IMR-90 (cell line): ENCODE data around the gene WDR37. TPM values are rescaled to one million over a fixed set of nuclear protein-coding genes. Genes with fewer than 3 reads are reported as not detected.

Experiments
- ATAC-seq: fragments of 200-7000 bp; cut with Tn5 transposase; 2 replicates; pipeline ENCODE4 v1.9.1; 2020; ENCODE audit warnings: low read depth, mild to moderate bottlenecking, moderate library complexity
- BruUV-seq: library from RNA; stranded (reverse); fragments of 400-500 nt; replicated peaks from 2 replicates; lab custom pipeline; 2021; lab: Mats Ljungman, UMichigan
- CTCF ChIA-PET: fragments of 300-600 bp; formaldehyde crosslinking; extraction: SDS; loops from one replicate; lab custom pipeline; 2021; ENCODE audit warnings: antibody characterized with exemption; lab: Yijun Ruan, JAX
- POLR2A ChIA-PET: fragments of 300-600 bp; sonication (Branson Sonifier 250); formaldehyde crosslinking; loops from one replicate; lab custom pipeline; 2022; ENCODE audit warnings: antibody characterized with exemption; ENCODE audit not compliant: unreplicated experiment; lab: Charles Lee
- DNase-seq: peaks from one replicate; pipeline ENCODE4 v3.0.0; 2013
- H2AFZ ChIP-seq: replicated peaks from 2 replicates; pipeline ENCODE3; 2013; ENCODE audit warnings: low read length, mild to moderate bottlenecking; ENCODE audit not compliant: poor library complexity
- H2AK5ac ChIP-seq: 2 replicates; pipeline ENCODE4 v1.6.1; 2013; ENCODE audit warnings: low read depth, low read length, inconsistent platforms
- H2AK9ac ChIP-seq: replicated peaks from 2 replicates; pipeline ENCODE3; 2013; ENCODE audit warnings: mild to moderate bottlenecking, low read depth, low read length, moderate library complexity; ENCODE audit not compliant: poor library complexity
- H2BK120ac ChIP-seq: 2 replicates; pipeline ENCODE4 v1.6.1; 2013; ENCODE audit warnings: low read depth, low read length, inconsistent platforms
- H2BK15ac ChIP-seq: 3 replicates; pipeline ENCODE4 v1.6.1; 2013; ENCODE audit warnings: low read depth, low read length, inconsistent platforms
- H2BK20ac ChIP-seq: 2 replicates; pipeline ENCODE4 v1.6.1; 2013; ENCODE audit warnings: low read depth, mild to moderate bottlenecking, inconsistent platforms, low read length, moderate library complexity
- H2BK5ac ChIP-seq: 2 replicates; pipeline ENCODE4 v1.6.1; 2013; ENCODE audit warnings: mild to moderate bottlenecking, low read depth, low read length, inconsistent platforms; ENCODE audit not compliant: poor library complexity, severe bottlenecking
- H3K14ac ChIP-seq: replicated peaks from 2 replicates; pipeline ENCODE4 v1.6.1; 2013; ENCODE audit warnings: low read depth, low read length, inconsistent platforms
- H3K18ac ChIP-seq: 2 replicates; pipeline ENCODE4 v1.6.1; 2013; ENCODE audit warnings: low read depth, low read length, control low read depth
- H3K23ac ChIP-seq: 2 replicates; pipeline ENCODE4 v1.6.1; 2013; ENCODE audit warnings: low read depth, low read length, inconsistent platforms
- H3K27ac ChIP-seq: 2 replicates; pipeline ENCODE4 v1.5.1; 2013; ENCODE audit warnings: mild to moderate bottlenecking, control low read depth, low read length; ENCODE audit not compliant: insufficient read depth
- H3K27me3 ChIP-seq: 2 replicates; pipeline ENCODE4 v1.6.1; 2013; ENCODE audit warnings: low read length; ENCODE audit not compliant: control insufficient read depth, insufficient read depth
- H3K36me3 ChIP-seq: 2 replicates; pipeline ENCODE4 v1.6.1; 2013; ENCODE audit warnings: low read length, mixed read lengths; ENCODE audit not compliant: control insufficient read depth, insufficient read depth
- H3K4ac ChIP-seq: 2 replicates; pipeline ENCODE4 v1.6.1; 2013; ENCODE audit warnings: low read depth, low read length, inconsistent platforms
- H3K4me1 ChIP-seq: 2 replicates; pipeline ENCODE4 v1.6.1; 2013; ENCODE audit warnings: low read length, mixed read lengths; ENCODE audit not compliant: control insufficient read depth, insufficient read depth
- H3K4me2 ChIP-seq: 2 replicates; pipeline ENCODE4 v1.6.1; 2013; ENCODE audit warnings: low read depth, mild to moderate bottlenecking, control low read depth, low read length, moderate library complexity
- H3K4me3 ChIP-seq: 2 replicates; pipeline ENCODE4 v1.5.1; 2013; ENCODE audit warnings: low read depth, mild to moderate bottlenecking, control low read depth, low read length, moderate library complexity; ENCODE audit not compliant: insufficient read depth
- H3K56ac ChIP-seq: 2 replicates; pipeline ENCODE4 v1.6.1; 2013; ENCODE audit warnings: low read length, inconsistent platforms; ENCODE audit not compliant: insufficient read depth; ENCODE audit errors: extremely low read depth
- H3K79me1 ChIP-seq, 2 experiments: 2 replicates each; pipeline ENCODE4 v1.6.1; 2013; ENCODE audit warnings: low read length in 2 of 2, inconsistent platforms in 1 of 2, low read depth in 1 of 2
- H3K9ac ChIP-seq: 2 replicates; pipeline ENCODE4 v1.6.1; 2013; ENCODE audit warnings: low read depth, low read length, control low read depth
- H3K9me1 ChIP-seq: 2 replicates; pipeline ENCODE4 v1.6.1; 2013; ENCODE audit warnings: low read length, inconsistent platforms; ENCODE audit not compliant: insufficient read depth
- H3K9me3 ChIP-seq: 2 replicates; pipeline ENCODE4 v1.6.1; 2013; ENCODE audit warnings: low read length; ENCODE audit not compliant: control insufficient read depth, insufficient read depth
- H4K20me1 ChIP-seq: 2 replicates; pipeline ENCODE4 v1.6.1; 2013; ENCODE audit warnings: low read length, inconsistent platforms; ENCODE audit not compliant: insufficient read depth
- H4K5ac ChIP-seq: 2 replicates; pipeline ENCODE4 v1.6.1; 2013; ENCODE audit warnings: mild to moderate bottlenecking, low read depth, low read length, control low read depth
- H4K8ac ChIP-seq, 2 experiments: 2 replicates each; pipeline ENCODE4 v1.6.1; 2013; ENCODE audit warnings: low read depth in 2 of 2, low read length in 2 of 2, control low read depth in 1 of 2, inconsistent platforms in 1 of 2
- H4K91ac ChIP-seq: 2 replicates; pipeline ENCODE4 v1.6.1; 2013; ENCODE audit warnings: low read depth, low read length, inconsistent platforms; ENCODE audit not compliant: insufficient read depth
- BHLHE40 ChIP-seq: fragments of 150-350 bp; IDR thresholded peaks from 2 replicates; pipeline ENCODE4 v1.6.1; 2016; ENCODE audit warnings: mild to moderate bottlenecking, low read depth, low read length
- CEBPB ChIP-seq: IDR thresholded peaks from 2 replicates; pipeline ENCODE4 v1.6.1; 2012; ENCODE audit warnings: low read depth, low read length, improper control_type of control experiment
- ELK1 ChIP-seq: fragments of 150-350 bp; IDR thresholded peaks from 2 replicates; pipeline ENCODE4 v1.6.1; 2016; ENCODE audit warnings: low read depth, mild to moderate bottlenecking, low read length, moderate library complexity, borderline replicate concordance
- MXI1 ChIP-seq: IDR thresholded peaks from 2 replicates; pipeline ENCODE4 v1.6.1; 2012; ENCODE audit warnings: low read depth, mild to moderate bottlenecking, low read length, moderate library complexity, borderline replicate concordance
- NFE2L2 ChIP-seq: fragments of 150-350 bp; IDR thresholded peaks from 2 replicates; pipeline ENCODE4 v1.6.1; 2016; ENCODE audit warnings: low read depth, mild to moderate bottlenecking, low read length
- POLR2A ChIP-seq: IDR thresholded peaks from 2 replicates; pipeline ENCODE4 v1.6.1; 2012; ENCODE audit warnings: mild to moderate bottlenecking, low read depth, low read length
- RCOR1 ChIP-seq: IDR thresholded peaks from 2 replicates; pipeline ENCODE4 v1.6.1; 2012; ENCODE audit warnings: mild to moderate bottlenecking, low read length, improper control_type of control experiment; ENCODE audit not compliant: insufficient replicate concordance
- RFX5 ChIP-seq: IDR thresholded peaks from 2 replicates; pipeline ENCODE4 v1.8.0; 2012; ENCODE audit warnings: low read depth, mild to moderate bottlenecking, low read length, moderate library complexity
- SMC3 ChIP-seq: fragments of 150-350 bp; IDR thresholded peaks from 2 replicates; pipeline ENCODE4 v1.6.1; 2016; ENCODE audit warnings: low read depth, mild to moderate bottlenecking, antibody characterized with exemption, low read length, moderate library complexity
- USF2 ChIP-seq: fragments of 150-350 bp; IDR thresholded peaks from 2 replicates; pipeline ENCODE4 v1.6.1; 2017; ENCODE audit warnings: mild to moderate bottlenecking, antibody characterized with exemption, low read length, low read depth
- WGBS, 2 experiments: methylation state at CpG; one replicate each; pipeline versions ENCODE4 v1.1.5 to v1.1.7; 2013; ENCODE audit warnings: missing lambda C conversion rate in 2 of 2; ENCODE audit not compliant: insufficient read length in 1 of 2; ENCODE audit errors: extremely low coverage in 2 of 2; 5-methylcytosine and 5-hydroxymethylcytosine counted together
- dilution Hi-C: fragments of 300-500 bp; cut with HindIII; formaldehyde crosslinking; loops from one replicate; pipeline ENCODE4 v1.14.3; 2018; ENCODE audit warnings: low sequenced_read_pairs; ENCODE audit not compliant: unreplicated experiment
- in situ Hi-C: fragments of 300-500 bp; cut with MboI; formaldehyde crosslinking; loops from 3 replicates; pipeline ENCODE4 v1.14.3; 2019; ENCODE audit warnings: low sequenced_read_pairs, inconsistent platforms, mixed read lengths
- intact Hi-C: fragments of 100-400 bp; cut with micrococcal nuclease; formaldehyde crosslinking; loops from 2 replicates; pipeline ENCODE4 v1.10.0; 2022
- polyA plus RNA-seq, 3 experiments: library from polyadenylated mRNA; depleted of rRNA; stranded (reverse); fragments of >200 nt; gene quantifications; 2 replicates each; pipeline ENCODE4 v1.2.3, GENCODE V29; 2012; ENCODE audit warnings: low replicate concordance in 1 of 3
- total RNA-seq: library from RNA; depleted of rRNA; stranded (reverse); fragments of >200 nt; gene quantifications from 2 replicates; pipeline ENCODE4 v1.2.3, GENCODE V29; 2012

The WDR37 gene
- total and polyA plus RNA-seq, 2 of the 4 experiments (the other 2 are of a cell fraction), result 12.7 to 14.5 TPM

- 79% methylated on average over 14 of the region's 27 CpGs; no CpG with 5 or more reads in 1 of the 2 experiments for WGBS, 2 experiments
- no peak overlapping the region for H2AK9ac ChIP-seq
- no peak overlapping the region for H4K8ac ChIP-seq
- H3K18ac ChIP-seq, result no peak overlapping the region
- H3K4ac ChIP-seq, result no peak overlapping the region
- no peaks in the 10 kb centered on the region for H3K36me3 ChIP-seq
- in situ Hi-C loops (no loop called here), dilution Hi-C loops (no loop called here), intact Hi-C loops (no loop called here)
- DNase-seq, result no peak
- no peak overlapping the region for H3K9ac ChIP-seq
- H3K27ac ChIP-seq, result no peak overlapping the region
- H2BK15ac ChIP-seq, result no peak overlapping the region
- no peaks in the 10 kb centered on the region; the same call in 1 of the 2 replicates for H3K9me1 ChIP-seq
- no peaks in the 10 kb centered on the region for H3K4me1 ChIP-seq
- no peak overlapping the region for H3K23ac ChIP-seq
- ChIA-PET CTCF (no interaction called here), POLR2A (no interaction called here)
- no peak overlapping the region for H2AK5ac ChIP-seq
- H3K79me1 ChIP-seq, result no peaks in the 10 kb centered on the region
- peak overlapping the region; percentile 43 for H2AFZ ChIP-seq
- ATAC-seq, result no peak
- no TSS peak for BruUV-seq
- no peak overlapping the region for H2BK120ac ChIP-seq
- H2BK20ac ChIP-seq, result no peak overlapping the region
- H3K27me3 ChIP-seq, result no peaks in the 10 kb centered on the region; the same call in 1 of the 2 replicates
- no peaks in the 10 kb centered on the region for H4K20me1 ChIP-seq
- no peak overlapping the region for H4K91ac ChIP-seq
- no peak overlapping the region for H3K4me2 ChIP-seq
- no peak overlapping the region for H4K5ac ChIP-seq
- no peaks in the 10 kb centered on the region for H3K9me3 ChIP-seq
- no peak overlapping the region for H3K14ac ChIP-seq
- H3K4me3 ChIP-seq, result no peak overlapping the region
- no peak for TF ChIP-seq RCOR1
- TF ChIP-seq SMC3, result no peak
- TF ChIP-seq NFE2L2, result no peak
- no peak for TF ChIP-seq USF2
- TF ChIP-seq POLR2A, result no peak
- TF ChIP-seq ELK1, result no peak
- no peak for TF ChIP-seq RFX5
- TF ChIP-seq MXI1, result no peak
- no peak for TF ChIP-seq CEBPB
- TF ChIP-seq BHLHE40, result no peak
- H3K56ac ChIP-seq, result no peak overlapping the region
- no peak overlapping the region for H2BK5ac ChIP-seq
Observed at GRCh38 chr10:1173091-1173490, 116.9 kb downstream of the WDR37 start.
